ENCODE results near the gene AGK.

DNA sequence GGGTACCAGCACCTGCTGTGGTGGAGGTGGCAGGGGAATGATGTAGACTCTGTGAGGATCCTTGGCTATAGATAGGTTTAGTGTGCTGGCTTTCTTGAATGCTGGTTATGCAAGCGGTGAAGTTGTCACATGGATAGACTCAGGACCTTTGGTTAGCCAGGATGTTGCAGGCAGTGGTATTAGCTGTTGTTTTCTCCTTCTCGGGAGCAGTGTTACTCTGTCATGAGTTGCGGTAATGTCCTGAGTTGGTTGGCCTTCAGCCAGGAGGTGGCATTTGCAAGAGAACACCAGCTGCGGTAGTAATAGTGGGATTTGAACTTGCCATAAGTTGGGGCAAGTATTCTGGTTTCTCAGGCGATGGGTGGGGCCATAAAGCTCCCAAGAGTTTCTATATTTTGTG is 10.8 kb downstream of the AGK start:
- TF ChIP-seq, protein P1, sequence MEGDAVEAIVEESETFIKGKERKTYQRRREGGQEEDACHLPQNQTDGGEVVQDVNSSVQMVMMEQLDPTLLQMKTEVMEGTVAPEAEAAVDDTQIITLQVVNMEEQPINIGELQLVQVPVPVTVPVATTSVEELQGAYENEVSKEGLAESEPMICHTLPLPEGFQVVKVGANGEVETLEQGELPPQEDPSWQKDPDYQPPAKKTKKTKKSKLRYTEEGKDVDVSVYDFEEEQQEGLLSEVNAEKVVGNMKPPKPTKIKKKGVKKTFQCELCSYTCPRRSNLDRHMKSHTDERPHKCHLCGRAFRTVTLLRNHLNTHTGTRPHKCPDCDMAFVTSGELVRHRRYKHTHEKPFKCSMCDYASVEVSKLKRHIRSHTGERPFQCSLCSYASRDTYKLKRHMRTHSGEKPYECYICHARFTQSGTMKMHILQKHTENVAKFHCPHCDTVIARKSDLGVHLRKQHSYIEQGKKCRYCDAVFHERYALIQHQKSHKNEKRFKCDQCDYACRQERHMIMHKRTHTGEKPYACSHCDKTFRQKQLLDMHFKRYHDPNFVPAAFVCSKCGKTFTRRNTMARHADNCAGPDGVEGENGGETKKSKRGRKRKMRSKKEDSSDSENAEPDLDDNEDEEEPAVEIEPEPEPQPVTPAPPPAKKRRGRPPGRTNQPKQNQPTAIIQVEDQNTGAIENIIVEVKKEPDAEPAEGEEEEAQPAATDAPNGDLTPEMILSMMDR (IDR thresholded peaks at IDR 0.05): no peak
- no peak for TF ChIP-seq POLR2A (IDR thresholded peaks at IDR 0.05)

All from uterus (tissue), 2 donors.